D721Med (cell line): ENCODE results near the gene PHF3.

Source experiments
- DNase-seq: peaks from one replicate; pipeline ENCODE4 v3.0.0; 2011; ENCODE audit warnings: low spot score; ENCODE audit not compliant: insufficient read length
- FAIRE-seq: peaks from 2 replicates; lab custom pipeline; 2011; peaks lifted over from hg19 to GRCh38; lab: Jason Lieb, UNC
- CTCF ChIP-seq: IDR thresholded peaks from 2 replicates; pipeline ENCODE4 v1.5.1; 2012; ENCODE audit warnings: mild to moderate bottlenecking, control low read depth; ENCODE audit not compliant: insufficient read depth; ENCODE audit errors: missing control alignments

PHF3 gene

GRCh38 chr6:63663956-63664281, 28.3 kb downstream of the PHF3 start:
- no peak for DNase-seq
- no peak for FAIRE-seq
- no peak for TF ChIP-seq CTCF

- TF ChIP-seq CTCF = no peak
- no peak for DNase-seq
- no peak for FAIRE-seq
Measured at GRCh38 chr6:63671098-63671754, 35.6 kb downstream of the PHF3 start.

- no peak for TF ChIP-seq CTCF
- FAIRE-seq = no peak
- DNase-seq = no peak
Measured at GRCh38 chr6:63672582-63673129, 37.1 kb downstream of the PHF3 start.

- no peak for DNase-seq
- TF ChIP-seq CTCF = no peak
- no peak for FAIRE-seq
Measured at GRCh38 chr6:63673692-63674091, 38.1 kb downstream of the PHF3 start.

GRCh38 chr6:63674635-63675034, 39.0 kb downstream of the PHF3 start:
- DNase-seq (no peak), FAIRE-seq (no peak)
- TF ChIP-seq CTCF = no peak

- DNase-seq (no peak), FAIRE-seq (no peak)
- no peak for TF ChIP-seq CTCF
Measured at GRCh38 chr6:63675138-63675537, 39.5 kb downstream of the PHF3 start.

- DNase-seq (no peak), FAIRE-seq (no peak)
- no peak for TF ChIP-seq CTCF
Measured at GRCh38 chr6:63676412-63677114, 41.0 kb downstream of the PHF3 start.
